ENCODE results near the gene CBFB. TPM values are rescaled to one million over a fixed set of nuclear protein-coding genes. Genes with fewer than 3 reads are reported as not detected.

CBFB gene
- total RNA-seq, 1 experiment from 2014 or later = 87.1 TPM

GRCh38 chr16:67054901-67055300, 26.0 kb downstream of the CBFB start:
- POLR2A ChIA-PET = interaction anchor here (1.2 to 4.5 kb wide), 5 partner anchors 11 to 160 kb away, joined by 3 to 37 read pairs (median 9); partner anchors contain the start of genes CBFB and MATCAP1
- Mint-ChIP-seq H3K9me3 (ENCODE audit: unreplicated experiment) (no peaks in the 10 kb centered on the region), H3K27me3 (ENCODE audit: insufficient read depth, unreplicated experiment) (no peaks in the 10 kb centered on the region), H3K4me3 (ENCODE audit: unreplicated experiment) (no peak overlapping the region), H3K27ac (ENCODE audit: low read depth, unreplicated experiment) (no peak overlapping the region), H3K4me1 (ENCODE audit: insufficient read depth, unreplicated experiment) (peaks cover 11% of the 10 kb centered on the region), H3K36me3 (ENCODE audit: insufficient read depth, unreplicated experiment) (peaks cover 28% of the 10 kb centered on the region)
- CTCF ChIA-PET = interaction anchor here (0.5 to 1.5 kb wide), 6 partner anchors 13 to 697 kb away, joined by 3 to 5 read pairs (median 4); partner anchors contain the start of gene NAE1
- intact Hi-C loops (cut with micrococcal nuclease) = no loop called here
- no peak for DNase-seq (ENCODE audit: unreplicated experiment)
- no peak for TF ChIP-seq CTCF (IDR thresholded peaks at IDR 0.05; ENCODE audit: unreplicated experiment)
- no TSS peak for BruUV-seq (replicated peaks)

DNA sequence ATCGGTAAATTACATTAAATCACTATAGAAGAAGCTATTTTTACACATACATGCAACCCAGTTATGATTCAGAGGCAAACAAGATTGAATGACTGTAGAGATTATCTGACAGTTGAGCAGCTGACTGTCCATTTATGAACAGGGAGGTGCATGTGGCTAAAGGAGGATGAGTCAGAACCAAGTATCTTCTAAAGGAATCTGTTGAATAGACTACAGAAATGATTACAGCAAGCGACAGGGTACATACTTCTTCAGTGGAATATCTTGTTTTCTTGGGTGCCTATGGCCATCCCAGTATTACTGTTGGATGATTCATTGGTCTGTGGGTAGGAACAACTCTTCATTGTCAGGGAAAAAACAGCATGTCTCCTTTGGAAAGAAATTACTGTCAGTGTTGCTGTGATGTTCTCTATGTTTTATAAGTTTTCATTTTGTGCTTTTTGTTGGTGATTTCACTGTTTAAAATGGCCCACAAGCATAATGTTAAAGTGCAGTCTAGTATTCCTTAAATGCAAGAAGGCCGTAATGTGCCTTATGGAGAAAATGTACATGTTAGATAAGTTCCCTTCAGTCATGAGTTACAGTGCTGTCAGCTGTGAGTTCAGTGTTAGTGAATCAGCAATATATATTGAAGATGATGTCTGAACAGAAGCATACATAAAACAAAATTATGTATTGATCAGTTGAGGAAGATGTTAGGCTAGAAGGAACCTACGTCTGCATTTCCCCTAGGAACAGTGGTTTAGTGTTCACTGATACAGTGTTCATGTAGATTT, 27.0 kb downstream of the CBFB start:
- no peaks in the 10 kb centered on the region for H3K9me3 Mint-ChIP-seq (ENCODE audit: unreplicated experiment)
- ChIA-PET POLR2A (interaction anchor here (0.7 to 4.5 kb wide), 8 partner anchors 12 to 316 kb away, joined by 3 to 37 read pairs (median 4); partner anchors contain the start of genes CBFB, FBXL8, MATCAP1 and TRADD), CTCF (interaction anchor here (0.5 to 1.9 kb wide), 4 partner anchors 14 to 698 kb away, joined by 3 to 7 read pairs (median 4); no protein-coding TSS in a partner anchor)
- peak overlapping the region; percentile 81 for H3K27ac Mint-ChIP-seq (ENCODE audit: low read depth, unreplicated experiment)
- H3K4me3 Mint-ChIP-seq (ENCODE audit: unreplicated experiment) = peak overlapping the region; percentile 11
- peaks cover 35% of the 10 kb centered on the region for H3K36me3 Mint-ChIP-seq (ENCODE audit: insufficient read depth, unreplicated experiment)
- TF ChIP-seq CTCF (IDR thresholded peaks at IDR 0.05; ENCODE audit: unreplicated experiment) = no peak
- intact Hi-C loops (cut with micrococcal nuclease) = no loop called here
- no TSS peak for BruUV-seq (replicated peaks)
- H3K27me3 Mint-ChIP-seq (ENCODE audit: insufficient read depth, unreplicated experiment) = no peaks in the 10 kb centered on the region
- DNase-seq (ENCODE audit: unreplicated experiment) = peak; percentile 81
- peaks cover 11% of the 10 kb centered on the region for H3K4me1 Mint-ChIP-seq (ENCODE audit: insufficient read depth, unreplicated experiment)

GRCh38 chr16:67063008-67063407, 34.1 kb downstream of the CBFB start:
- ChIA-PET POLR2A (no interaction called here), CTCF (no interaction called here)
- intact Hi-C loops (cut with micrococcal nuclease) = no loop called here
- no peak for DNase-seq (ENCODE audit: unreplicated experiment)
- Mint-ChIP-seq H3K4me3 (ENCODE audit: unreplicated experiment) (no peak overlapping the region), H3K4me1 (ENCODE audit: insufficient read depth, unreplicated experiment) (no peaks in the 10 kb centered on the region), H3K27ac (ENCODE audit: low read depth, unreplicated experiment) (no peak overlapping the region), H3K27me3 (ENCODE audit: insufficient read depth, unreplicated experiment) (no peaks in the 10 kb centered on the region), H3K9me3 (ENCODE audit: unreplicated experiment) (no peaks in the 10 kb centered on the region), H3K36me3 (ENCODE audit: insufficient read depth, unreplicated experiment) (peaks cover 28% of the 10 kb centered on the region)
- no peak for TF ChIP-seq CTCF (IDR thresholded peaks at IDR 0.05; ENCODE audit: unreplicated experiment)
- BruUV-seq (replicated peaks) = no TSS peak

DNA sequence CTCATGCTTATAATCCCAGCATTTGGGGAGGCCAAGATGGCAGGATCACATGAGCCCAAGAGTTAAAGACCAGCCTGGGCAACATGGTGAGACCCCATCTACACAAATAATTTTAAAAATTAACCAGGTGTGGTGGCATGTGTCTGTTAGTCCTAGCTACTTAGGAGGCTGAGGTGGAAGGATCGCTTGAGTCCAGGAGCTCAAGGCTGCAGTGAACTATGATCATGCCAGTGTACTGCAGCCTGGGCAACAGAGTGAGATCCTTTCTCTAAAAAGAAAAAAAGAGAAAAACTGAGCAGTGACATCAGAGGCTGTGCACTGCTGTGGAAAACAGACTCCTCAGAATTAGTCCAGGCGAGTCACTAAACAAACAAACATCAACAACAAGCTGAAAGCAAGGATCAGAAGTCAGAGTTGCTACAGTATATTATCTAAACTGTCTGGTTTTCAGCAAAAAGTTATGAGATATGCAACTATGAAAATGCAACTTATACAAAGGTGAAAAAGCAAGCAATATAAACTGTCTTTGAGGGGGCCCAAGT, 39.3 kb downstream of the CBFB start:
- Mint-ChIP-seq H3K36me3 (ENCODE audit: insufficient read depth, unreplicated experiment) (peaks cover 51% of the 10 kb centered on the region), H3K9me3 (ENCODE audit: unreplicated experiment) (no peaks in the 10 kb centered on the region), H3K4me1 (ENCODE audit: insufficient read depth, unreplicated experiment) (no peaks in the 10 kb centered on the region), H3K4me3 (ENCODE audit: unreplicated experiment) (no peak overlapping the region), H3K27me3 (ENCODE audit: insufficient read depth, unreplicated experiment) (no peaks in the 10 kb centered on the region), H3K27ac (ENCODE audit: low read depth, unreplicated experiment) (no peak overlapping the region)
- CTCF ChIA-PET = interaction anchor here (0.5 to 1.8 kb wide), 6 partner anchors 10 to 416 kb away, joined by 3 to 7 read pairs (median 4); no protein-coding TSS in a partner anchor
- POLR2A ChIA-PET = interaction anchor here (1.5 kb wide), 1 partner anchor 38 kb away, joined by 5 read pairs; no protein-coding TSS in a partner anchor
- BruUV-seq (replicated peaks) = no TSS peak
- peak; percentile 27 for DNase-seq (ENCODE audit: unreplicated experiment)
- intact Hi-C loops (cut with micrococcal nuclease) = no loop called here
- no peak for TF ChIP-seq CTCF (IDR thresholded peaks at IDR 0.05; ENCODE audit: unreplicated experiment)
